Peyer's patch (tissue), 4 donors: Measurements from ENCODE around the gene RBBP8. TPM values are rescaled to one million over a fixed set of nuclear protein-coding genes. Genes with fewer than 3 reads are reported as not detected.

Source experiments
- DNase-seq, 3 donors: peaks; one replicate each; pipeline ENCODE4 v3.0.0-alpha.2; 2017 to 2019
- H3K27ac ChIP-seq, 4 donors: fragments of 200-600 bp; sonication (generic); one replicate each; pipeline ENCODE4 v1.5.1; 2016 to 2019
- H3K27me3 ChIP-seq, 2 donors: fragments of 200-600 bp; sonication (generic); one replicate each; pipeline ENCODE4 v1.5.1; 2019
- H3K36me3 ChIP-seq, 3 donors: fragments of 200-600 bp; sonication (generic); one replicate each; pipeline ENCODE4 v1.5.1; 2016 to 2019
- H3K4me1 ChIP-seq, 4 donors: fragments of 200-600 bp; sonication (generic); one replicate each; pipeline ENCODE4 v1.5.1; 2016 to 2019
- H3K4me3 ChIP-seq, 4 donors: fragments of 200-600 bp; sonication (generic); 1 replicate in 3 of 4; 2 replicates in 1 of 4; pipeline ENCODE4 v1.5.1; 2016 to 2019; ENCODE audit warnings: mild to moderate bottlenecking in 1 of 4
- H3K9me3 ChIP-seq, 4 donors: fragments of 200-600 bp; sonication (generic); one replicate each; pipeline ENCODE4 v1.5.1; 2016 to 2019; ENCODE audit warnings: mild to moderate bottlenecking in 1 of 4
- CTCF ChIP-seq, 6 experiments: fragments of 450-650 bp in 4 of 6; fragments of 200-600 bp in 2 of 6; sonication (generic) in 1 of 6; IDR thresholded peaks; one replicate each; pipeline ENCODE4 v1.5.1; 2017 to 2019; ENCODE audit warnings: antibody characterized with exemption in 6 of 6, mild to moderate bottlenecking in 3 of 6, moderate library complexity in 1 of 6
- POLR2A ChIP-seq, 2 donors: fragments of 450-650 bp; IDR thresholded peaks; one replicate each; pipeline ENCODE4 v1.5.1; 2017; ENCODE audit warnings: antibody characterized with exemption in 2 of 2, mild to moderate bottlenecking in 2 of 2, moderate library complexity in 2 of 2
- total RNA-seq, 4 donors: library from RNA; depleted of rRNA; stranded (reverse); fragments of >200 nt; gene quantifications; one replicate each; pipeline ENCODE4 v1.1.0, GENCODE V29; 2016

The RBBP8 gene
- total RNA-seq, 4 donors from 2014 or later: 45.4 to 74.1 (median 52.7) TPM

- Histone ChIP-seq H3K4me1 (no peaks in the 10 kb centered on the region), H3K27ac (peak overlapping the region in 3 of 4 donors; percentile 0 to 55 (median 25)), H3K4me3 (no peak overlapping the region), H3K27me3 (no peaks in the 10 kb centered on the region), H3K36me3 (no peaks in the 10 kb centered on the region), H3K9me3 (no peaks in the 10 kb centered on the region)
- no peak for DNase-seq
- TF ChIP-seq CTCF (IDR thresholded peaks at IDR 0.05) (no peak), POLR2A (IDR thresholded peaks at IDR 0.05) (no peak)
Observed at GRCh38 chr18:22977847-22978701, 44.9 kb downstream of the RBBP8 start.

- Histone ChIP-seq H3K36me3 (no peaks in the 10 kb centered on the region), H3K27me3 (no peaks in the 10 kb centered on the region), H3K9me3 (no peaks in the 10 kb centered on the region), H3K27ac (no peak overlapping the region), H3K4me1 (no peaks in the 10 kb centered on the region), H3K4me3 (no peak overlapping the region)
- TF ChIP-seq CTCF (IDR thresholded peaks at IDR 0.05): no peak
- no peak for TF ChIP-seq POLR2A (IDR thresholded peaks at IDR 0.05)
- no peak for DNase-seq
Observed at GRCh38 chr18:22980394-22980793, 47.3 kb downstream of the RBBP8 start.

- no peak overlapping the region for H3K27ac ChIP-seq
- H3K36me3 ChIP-seq: no peaks in the 10 kb centered on the region
- H3K27me3 ChIP-seq: no peaks in the 10 kb centered on the region
- H3K4me1 ChIP-seq: no peaks in the 10 kb centered on the region
- H3K9me3 ChIP-seq: no peaks in the 10 kb centered on the region
- no peak overlapping the region for H3K4me3 ChIP-seq
- TF ChIP-seq POLR2A (IDR thresholded peaks at IDR 0.05) (no peak), CTCF (IDR thresholded peaks at IDR 0.05) (no peak)
- DNase-seq: no peak
Observed at GRCh38 chr18:22981274-22982133, 48.4 kb downstream of the RBBP8 start.

- Histone ChIP-seq H3K4me1 (no peaks in the 10 kb centered on the region), H3K27me3 (no peaks in the 10 kb centered on the region), H3K36me3 (no peaks in the 10 kb centered on the region), H3K27ac (no peak overlapping the region), H3K9me3 (no peaks in the 10 kb centered on the region), H3K4me3 (no peak overlapping the region)
- no peak for DNase-seq
- no peak for TF ChIP-seq POLR2A (IDR thresholded peaks at IDR 0.05)
- peak in 5 of 6 experiments; percentile 38 to 80 (median 68) for TF ChIP-seq CTCF (IDR thresholded peaks at IDR 0.05)
Observed at GRCh38 chr18:22983175-22983574, 50.0 kb downstream of the RBBP8 start.

GRCh38 chr18:22985250-22985649 lies 52.1 kb downstream of the RBBP8 start:
- Histone ChIP-seq H3K4me1 (no peaks in the 10 kb centered on the region), H3K27me3 (no peaks in the 10 kb centered on the region), H3K4me3 (no peak overlapping the region), H3K27ac (no peak overlapping the region), H3K9me3 (no peaks in the 10 kb centered on the region), H3K36me3 (peaks cover 0 to 8% (median 0%) of the 10 kb centered on the region in 3 donors)
- no peak for DNase-seq
- no peak for TF ChIP-seq POLR2A (IDR thresholded peaks at IDR 0.05)
- no peak for TF ChIP-seq CTCF (IDR thresholded peaks at IDR 0.05)
